K562 (cell line): ENCODE results near the gene CPPED1. TPM values are rescaled to one million over a fixed set of nuclear protein-coding genes. Genes with fewer than 3 reads are reported as not detected.

Experiments
- ATAC-seq: fragments of 200-7000 bp; cut with Tn5 transposase; 3 replicates; pipeline ENCODE4 v1.9.1; 2020; ENCODE audit warnings: moderate library complexity
- BruUV-seq: library from RNA; stranded (reverse); fragments of 400-500 nt; replicated peaks from 2 replicates; lab custom pipeline; 2021; lab: Mats Ljungman, UMichigan
- CTCF ChIA-PET: fragments of 300-600 bp; formaldehyde crosslinking; extraction: SDS; loops from one replicate; lab custom pipeline; 2021; ENCODE audit warnings: low intra/inter-chr PET ratio; lab: Yijun Ruan, JAX
- POLR2A ChIA-PET: fragments of 300-600, 350-650 bp; sonication (Branson Sonifier 250); formaldehyde crosslinking; extraction: SDS; loops from one replicate; lab custom pipeline; 2021; ENCODE audit warnings: antibody characterized with exemption, inconsistent platforms; lab: Yijun Ruan, JAX
- DNase-seq, 4 experiments: peaks; one replicate each; pipeline versions ENCODE4 v3.0.0 to v3.0.0-alpha.2; 2011 to 2018; ENCODE audit warnings: low spot score in 3 of 4, mixed read lengths in 3 of 4; ENCODE audit errors: extremely low read depth in 1 of 4
- FAIRE-seq: peaks from 2 replicates; lab custom pipeline; 2011; peaks lifted over from hg19 to GRCh38; lab: Jason Lieb, UNC
- H2AFZ ChIP-seq: 2 replicates; pipeline ENCODE4 v1.6.0; 2011; ENCODE audit warnings: low read depth, low read length, control low read depth, inconsistent platforms
- H3K27ac ChIP-seq: fragments of 200-600 bp; 3 replicates; pipeline ENCODE4 v1.8.0; 2011; ENCODE audit warnings: low read depth, mild to moderate bottlenecking, control low read depth, inconsistent platforms, low read length, moderate library complexity, mixed read lengths; ENCODE audit errors: extremely low read depth
- H3K27me3 ChIP-seq, 2 experiments: fragments of 300-600 bp in 1 of 2; 2 replicates in 1 of 2; 3 replicates in 1 of 2; pipeline versions ENCODE4 v1.6.0 to v1.8.0; 2011; ENCODE audit warnings: inconsistent platforms in 2 of 2, low read length in 2 of 2, mild to moderate bottlenecking in 1 of 2, mixed read lengths in 1 of 2, moderate library complexity in 1 of 2; ENCODE audit not compliant: control insufficient read depth in 2 of 2, insufficient read depth in 2 of 2
- H3K36me3 ChIP-seq: fragments of 300-600 bp; 3 replicates; pipeline ENCODE4 v1.8.0; 2011; ENCODE audit warnings: mild to moderate bottlenecking, low read length, inconsistent platforms; ENCODE audit not compliant: control insufficient read depth, insufficient read depth
- H3K4me1 ChIP-seq, 2 experiments: fragments of 200-600 bp in 1 of 2; replicated peaks in 1 of 2; 2 replicates in 1 of 2; 3 replicates in 1 of 2; pipeline versions ENCODE4 v1.5.1 to v1.8.0; 2011; ENCODE audit warnings: inconsistent platforms in 2 of 2, low read length in 2 of 2, mild to moderate bottlenecking in 1 of 2, mixed read lengths in 1 of 2, moderate library complexity in 1 of 2; ENCODE audit not compliant: control insufficient read depth in 2 of 2, insufficient read depth in 2 of 2
- H3K4me2 ChIP-seq: 2 replicates; pipeline ENCODE4 v1.6.1; 2011; ENCODE audit warnings: low read length, control low read depth, inconsistent platforms, mixed read lengths; ENCODE audit not compliant: insufficient read depth
- H3K4me3 ChIP-seq: fragments of 200-600 bp; sonication (generic), shearing (Covaris generic); 2 replicates; pipeline ENCODE4 v1.5.1; 2016; ENCODE audit warnings: control low read depth, inconsistent platforms
- H3K79me2 ChIP-seq: fragments of 200-600 bp; 3 replicates; pipeline ENCODE4 v1.8.0; 2011; ENCODE audit warnings: low read length, inconsistent platforms; ENCODE audit not compliant: control insufficient read depth, insufficient read depth
- H3K9ac ChIP-seq, 2 experiments: 2 replicates each; pipeline versions ENCODE4 v1.6.0 to v1.6.1; 2011; ENCODE audit warnings: low read depth in 2 of 2, low read length in 2 of 2, control low read depth in 1 of 2, inconsistent platforms in 1 of 2, mild to moderate bottlenecking in 1 of 2, mixed read lengths in 1 of 2; ENCODE audit not compliant: insufficient read depth in 1 of 2
- H3K9me1 ChIP-seq: one replicate; pipeline ENCODE4 v1.6.0; 2011; ENCODE audit warnings: inconsistent platforms, mild to moderate bottlenecking, low read length, moderate library complexity; ENCODE audit not compliant: control insufficient read depth, insufficient read depth
- H3K9me3 ChIP-seq: replicated peaks from 2 replicates; pipeline ENCODE4 v1.5.1; 2011; ENCODE audit warnings: low read depth, low read length, inconsistent platforms; ENCODE audit not compliant: control insufficient read depth, insufficient read depth
- H4K20me1 ChIP-seq: replicated peaks from 2 replicates; pipeline ENCODE4 v1.6.1; 2011; ENCODE audit warnings: low read length, inconsistent platforms, mixed read lengths; ENCODE audit not compliant: control insufficient read depth, insufficient read depth
- CEBPG ChIP-seq, 3 experiments: fragments of 200-800 bp in 1 of 3; sonication (Bioruptor generic) in 1 of 3; sonication (generic) in 1 of 3; formaldehyde crosslinking in 1 of 3; IDR thresholded peaks in 2 of 3; conservative IDR thresholded peaks in 1 of 3; 2 replicates each; pipeline versions ENCODE4 v1.6.1 to v1.8.0; 2016 to 2022; ENCODE audit warnings: missing compliant biosample characterization in 2 of 3, missing genetic modification characterization in 2 of 3, mild to moderate bottlenecking in 1 of 3, missing genetic modification reagents in 1 of 3
- EP300 ChIP-seq: IDR thresholded peaks from 2 replicates; pipeline ENCODE4 v1.6.1; 2012; ENCODE audit warnings: low read length, improper control_type of control experiment
- ETS2 ChIP-seq: IDR thresholded peaks from 2 replicates; pipeline ENCODE4 v1.6.1; 2016; ENCODE audit warnings: borderline replicate concordance, missing genetic modification characterization, mild to moderate bottlenecking, moderate library complexity, missing compliant biosample characterization; ENCODE audit not compliant: poor library complexity, severe bottlenecking
- RBM39 ChIP-seq: fragments of 200-400 bp; formaldehyde crosslinking; optimal IDR thresholded peaks from 2 replicates; pipeline ENCODE3; 2018; ENCODE audit warnings: low read depth, low read length
- TCF15 ChIP-seq: fragments of 250-450 bp; sonication (Bioruptor Pico); IDR thresholded peaks from 2 replicates; pipeline ENCODE4 v1.8.0; 2022; ENCODE audit warnings: moderate library complexity, mild to moderate bottlenecking, inconsistent platforms
- ZNF57 ChIP-seq: fragments of 450-650 bp; formaldehyde crosslinking; IDR thresholded peaks from 2 replicates; pipeline ENCODE4 v1.4.0; 2020; ENCODE audit warnings: mild to moderate bottlenecking, moderate library complexity
- ZNF696 ChIP-seq: fragments of 250-450 bp; sonication (Bioruptor Pico); conservative IDR thresholded peaks from 2 replicates; pipeline ENCODE4 v1.4.0; 2020; ENCODE audit warnings: mild to moderate bottlenecking, moderate library complexity
- WGBS: fragments of 100-300 bp; shearing (Covaris generic); methylation state at CpG from one replicate; pipeline ENCODE4 v1.1.6; 2016; ENCODE audit warnings: low coverage, mixed read lengths; ENCODE audit not compliant: insufficient coverage; ENCODE audit errors: missing lambda C conversion rate; 5-methylcytosine and 5-hydroxymethylcytosine counted together
- in situ Hi-C: fragments of 300-500 bp; cut with MboI; formaldehyde crosslinking; loops from 4 replicates; pipeline ENCODE4 v1.15.0; 2018; ENCODE audit warnings: inconsistent platforms, mixed read lengths
- intact Hi-C: fragments of 100-400 bp; cut with micrococcal nuclease; formaldehyde crosslinking; loops from 2 replicates; pipeline ENCODE4 v1.14.2; 2022
- polyA plus RNA-seq, 8 experiments: library from polyadenylated mRNA; depleted of rRNA in 4 of 8; stranded (reverse) in 5 of 8; unstranded in 3 of 8; fragments of >200 nt; fragmentation: Nextera tagmentation in 2 of 8; fragmentation: Illumina TruSeq in 1 of 8; extraction: Ambion mirVana in 2 of 8; extraction: Trizol in 1 of 8; gene quantifications; 2 replicates each; pipeline versions ENCODE4 v1.2.1 to v1.2.3, GENCODE V29; 2011 to 2014; ENCODE audit warnings: inconsistent platforms in 1 of 8, missing spikeins in 1 of 8
- total RNA-seq, 7 experiments: library from RNA; depleted of rRNA in 6 of 7; stranded (reverse); fragments of >200 nt in 6 of 7; fragmentation: Illumina TruSeq in 2 of 7; extraction: Trizol in 2 of 7; gene quantifications; 2 replicates each; pipeline versions ENCODE4 v1.2.1 to v1.2.3, GENCODE V29; 2011 to 2021; ENCODE audit warnings: low replicate concordance in 1 of 7

CPPED1 gene
- total and polyA plus RNA-seq, 9 of the 15 experiments (the other 6 are each of a cell fraction or from before 2014, with no cell fraction given): 7.5 to 25.7 (median 16.9) TPM

GRCh38 chr16:12850186-12850585 lies 46.5 kb upstream of the CPPED1 start:
- no peak overlapping the region for H3K4me2 ChIP-seq
- no TSS peak for BruUV-seq
- no peak overlapping the region for H2AFZ ChIP-seq
- no peaks in the 10 kb centered on the region for H3K36me3 ChIP-seq
- ChIA-PET CTCF (no interaction called here), POLR2A (no interaction called here)
- H3K9me3 ChIP-seq: no peaks in the 10 kb centered on the region
- no peaks in the 10 kb centered on the region for H4K20me1 ChIP-seq
- FAIRE-seq: no peak
- no peaks in the 10 kb centered on the region for H3K9me1 ChIP-seq
- H3K27me3 ChIP-seq: peaks cover 7 to 8% of the 10 kb centered on the region in 2 experiments; a peak in 3 of 5 replicates
- no peak overlapping the region for H3K9ac ChIP-seq
- TF ChIP-seq RBM39 (no peak), ETS2 (tag) (no peak), EP300 (no peak), ZNF57 (no peak), TCF15 (no peak), CEBPG (CRISPR knock-in tag; IDR thresholded peaks at IDR 0.05) (no peak), CEBPG (tag; conservative IDR thresholded peaks at IDR 0.05 in 1 of 2, IDR thresholded peaks at IDR 0.05 in 1 of 2) (no peak), ZNF696 (CRISPR knock-in tag) (no peak)
- H3K27ac ChIP-seq: no peak overlapping the region
- H3K4me3 ChIP-seq: no peak overlapping the region
- no peaks in the 10 kb centered on the region for H3K4me1 ChIP-seq
- ATAC-seq: no peak
- in situ Hi-C loops: no loop called here
- no peaks in the 10 kb centered on the region for H3K79me2 ChIP-seq
- intact Hi-C loops: no loop called here
- DNase-seq: no peak
- WGBS: 0% methylated on average over 2 of the region's 2 CpGs
